Measurements from ENCODE around the gene ALDH1B1.

ALDH1B1 gene

DNA sequence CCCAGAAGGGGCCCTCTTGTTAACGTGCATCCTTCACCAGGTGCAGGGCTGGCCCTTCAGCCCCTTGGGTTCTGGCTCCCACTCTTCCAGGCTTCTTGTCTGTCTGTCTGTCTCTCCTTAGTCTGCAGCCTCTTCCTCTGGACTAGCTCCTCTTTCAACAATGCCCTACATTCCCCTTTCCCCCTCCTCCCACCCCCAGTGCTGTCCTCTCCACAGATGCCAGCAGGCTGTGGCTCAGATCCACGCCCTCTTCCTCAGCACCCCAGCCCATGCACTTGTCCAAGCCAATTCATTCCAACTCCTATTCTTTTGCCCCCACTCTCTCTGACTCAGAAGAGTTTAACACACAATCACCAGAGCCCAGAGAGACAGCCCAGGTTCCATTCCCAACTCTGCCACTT is 45.2 kb upstream of the ALDH1B1 start:
- TF ChIP-seq, protein P1, sequence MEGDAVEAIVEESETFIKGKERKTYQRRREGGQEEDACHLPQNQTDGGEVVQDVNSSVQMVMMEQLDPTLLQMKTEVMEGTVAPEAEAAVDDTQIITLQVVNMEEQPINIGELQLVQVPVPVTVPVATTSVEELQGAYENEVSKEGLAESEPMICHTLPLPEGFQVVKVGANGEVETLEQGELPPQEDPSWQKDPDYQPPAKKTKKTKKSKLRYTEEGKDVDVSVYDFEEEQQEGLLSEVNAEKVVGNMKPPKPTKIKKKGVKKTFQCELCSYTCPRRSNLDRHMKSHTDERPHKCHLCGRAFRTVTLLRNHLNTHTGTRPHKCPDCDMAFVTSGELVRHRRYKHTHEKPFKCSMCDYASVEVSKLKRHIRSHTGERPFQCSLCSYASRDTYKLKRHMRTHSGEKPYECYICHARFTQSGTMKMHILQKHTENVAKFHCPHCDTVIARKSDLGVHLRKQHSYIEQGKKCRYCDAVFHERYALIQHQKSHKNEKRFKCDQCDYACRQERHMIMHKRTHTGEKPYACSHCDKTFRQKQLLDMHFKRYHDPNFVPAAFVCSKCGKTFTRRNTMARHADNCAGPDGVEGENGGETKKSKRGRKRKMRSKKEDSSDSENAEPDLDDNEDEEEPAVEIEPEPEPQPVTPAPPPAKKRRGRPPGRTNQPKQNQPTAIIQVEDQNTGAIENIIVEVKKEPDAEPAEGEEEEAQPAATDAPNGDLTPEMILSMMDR (conservative IDR thresholded peaks at IDR 0.05) = no peak
- no peak for TF ChIP-seq ZFX (IDR thresholded peaks at IDR 0.05)
- no peak overlapping the region for H3K27ac ChIP-seq

DNA sequence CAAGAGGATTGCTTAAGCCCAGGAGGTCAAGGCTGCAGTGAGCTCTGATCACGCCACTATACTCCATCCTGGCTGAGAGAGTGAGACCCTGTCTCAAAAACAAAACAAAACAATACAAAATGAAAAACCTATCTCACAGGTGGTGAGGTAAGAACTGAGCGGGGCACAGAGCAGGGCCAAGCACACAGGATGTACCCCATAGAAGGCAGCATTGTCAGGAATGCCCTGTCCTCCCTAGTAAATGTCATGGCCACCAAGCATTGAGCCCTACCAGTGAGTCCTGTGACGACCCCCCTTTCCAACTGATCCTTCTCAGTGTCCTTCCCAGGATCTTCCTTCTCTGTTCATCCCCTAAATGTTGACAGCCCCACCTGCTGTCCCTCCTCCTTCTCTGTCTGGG is 44.6 kb upstream of the ALDH1B1 start:
- no peak overlapping the region for H3K27ac ChIP-seq
- TF ChIP-seq, protein P1 (conservative IDR thresholded peaks at IDR 0.05) = no peak
- TF ChIP-seq ZFX (IDR thresholded peaks at IDR 0.05) = no peak

DNA sequence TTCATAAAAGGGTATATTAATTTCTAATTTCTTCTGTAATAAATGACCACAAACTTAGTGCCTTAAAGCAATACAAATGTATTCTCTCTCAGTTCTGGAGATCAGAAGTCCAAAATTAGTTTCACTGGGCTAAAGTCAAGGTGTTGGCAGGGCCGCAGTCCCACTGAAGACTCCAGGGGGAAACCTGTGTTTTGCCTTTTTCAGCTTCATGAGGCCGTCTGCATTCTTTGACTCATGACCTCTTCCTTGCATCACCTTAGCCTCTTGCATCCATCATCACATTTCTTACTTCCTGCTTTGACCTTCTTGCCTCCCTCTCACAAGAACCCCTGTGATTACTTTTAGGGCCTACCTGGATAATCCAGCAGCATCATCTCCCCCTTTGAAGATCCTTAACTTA is 42.0 kb upstream of the ALDH1B1 start:
- no peak for TF ChIP-seq ZFX (IDR thresholded peaks at IDR 0.05)
- TF ChIP-seq, protein P1 (conservative IDR thresholded peaks at IDR 0.05) = no peak
- no peak overlapping the region for H3K27ac ChIP-seq

DNA sequence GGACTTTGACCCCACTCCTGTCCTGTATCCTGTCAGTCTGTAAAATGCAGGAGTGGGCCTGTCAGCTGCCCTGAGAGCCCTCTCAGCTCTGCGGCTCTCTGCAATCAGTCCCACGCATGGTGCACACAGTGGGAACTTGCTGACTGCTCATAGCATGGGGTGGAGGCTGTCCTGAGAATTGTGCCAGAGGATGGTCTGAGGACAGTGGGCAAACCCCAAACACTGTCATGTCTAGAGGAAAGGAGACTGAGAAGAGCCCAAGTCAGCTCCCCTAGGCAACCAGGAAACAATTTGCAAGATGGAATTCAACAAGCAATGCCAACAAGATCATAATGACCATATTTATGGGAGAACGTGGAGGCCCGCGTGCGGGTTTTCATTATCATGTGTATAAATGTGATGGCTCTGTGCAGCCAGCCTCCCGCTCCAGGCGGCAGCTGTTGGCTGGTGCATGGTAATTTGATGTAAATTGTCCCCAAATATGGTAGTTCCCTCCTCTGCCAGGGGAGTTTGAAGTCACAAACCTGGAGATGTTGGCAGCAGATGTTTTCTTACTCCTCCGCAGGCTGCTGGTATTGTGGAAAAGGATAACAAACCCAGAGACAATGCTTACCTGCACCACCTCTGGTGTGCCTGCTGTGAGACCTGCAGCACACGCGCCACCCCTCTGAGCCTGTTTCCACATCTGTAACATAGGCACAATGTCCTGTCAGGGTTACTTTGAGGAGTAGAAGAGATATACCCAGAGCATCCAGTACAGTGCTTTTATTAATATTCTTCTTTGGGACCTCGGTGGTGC is 39.8 kb upstream of the ALDH1B1 start:
- no peak for TF ChIP-seq ZFX (IDR thresholded peaks at IDR 0.05)
- TF ChIP-seq, protein P1 (conservative IDR thresholded peaks at IDR 0.05) = no peak
- H3K27ac ChIP-seq = no peak overlapping the region

DNA sequence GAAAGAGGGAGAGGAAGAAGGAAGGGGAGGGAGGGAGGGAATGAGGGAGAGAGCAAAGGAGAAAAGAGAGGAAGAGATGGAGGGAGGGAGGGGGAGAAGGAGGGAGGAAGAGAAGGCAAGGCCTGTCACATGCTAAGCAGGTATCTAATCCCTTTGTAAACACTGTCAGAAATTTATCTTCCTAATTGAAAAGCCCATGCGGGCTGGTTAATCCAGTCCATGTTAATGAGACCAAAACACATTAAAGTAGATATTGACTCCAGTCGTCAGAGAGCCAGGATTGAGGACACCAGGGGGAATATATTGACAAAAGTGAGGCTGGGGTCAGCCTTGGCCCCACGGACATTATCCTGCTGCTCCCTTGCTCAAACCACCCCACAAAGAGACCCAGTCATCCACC is 37.4 kb upstream of the ALDH1B1 start:
- no peak overlapping the region for H3K27ac ChIP-seq
- no peak for TF ChIP-seq ZFX (IDR thresholded peaks at IDR 0.05)
- TF ChIP-seq, protein P1 (conservative IDR thresholded peaks at IDR 0.05) = no peak

DNA sequence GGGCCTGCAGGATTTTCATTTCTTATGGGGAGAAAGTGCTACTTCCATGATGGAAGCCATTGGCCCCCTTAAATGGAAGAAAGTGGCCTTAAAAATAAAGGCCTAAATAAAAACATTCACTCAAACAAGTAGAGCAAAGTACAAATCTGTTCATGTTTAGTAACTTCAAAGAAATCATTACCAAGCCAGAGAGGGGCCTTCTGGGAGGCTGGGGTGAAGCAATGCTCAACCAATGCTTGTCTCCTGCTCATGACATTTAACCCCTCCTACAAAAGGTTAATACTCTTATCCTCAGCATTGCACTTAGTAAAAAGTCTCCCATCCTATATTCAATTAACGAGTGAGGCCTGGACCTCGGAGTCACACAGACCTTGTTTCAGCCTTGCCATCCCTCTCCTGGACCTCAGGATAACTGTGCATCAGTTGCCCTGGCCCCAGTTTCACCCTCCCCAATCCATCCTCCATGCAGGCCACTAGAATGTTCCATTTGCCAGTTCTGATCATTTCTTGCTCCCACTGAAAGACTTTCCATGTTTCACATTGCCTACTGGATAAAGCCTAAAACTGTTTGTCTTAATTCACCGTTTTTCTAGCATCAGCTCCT is 36.9 kb upstream of the ALDH1B1 start:
- TF ChIP-seq ZFX (IDR thresholded peaks at IDR 0.05) = no peak
- TF ChIP-seq, protein P1 (conservative IDR thresholded peaks at IDR 0.05) = no peak
- no peak overlapping the region for H3K27ac ChIP-seq

DNA sequence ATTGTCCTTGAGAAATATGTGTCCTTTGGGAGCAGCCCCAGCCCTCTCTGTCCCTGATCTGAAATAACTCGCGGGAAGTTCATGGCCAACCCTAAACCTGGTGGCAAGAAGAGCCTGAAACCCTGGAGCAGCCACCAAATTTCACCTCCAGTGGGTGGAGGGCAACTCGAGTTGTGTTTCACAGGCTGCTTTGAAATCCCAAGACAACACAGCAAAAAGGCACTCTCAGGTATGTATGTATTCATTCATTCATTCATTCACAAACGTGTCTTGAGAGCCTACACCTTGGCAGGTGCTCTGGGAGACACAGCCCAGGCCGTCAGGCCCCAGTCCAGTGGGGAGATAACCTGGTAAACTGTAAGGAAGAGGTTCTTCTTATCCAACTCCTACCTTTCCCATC is 35.7 kb upstream of the ALDH1B1 start:
- no peak overlapping the region for H3K27ac ChIP-seq
- no peak for TF ChIP-seq ZFX (IDR thresholded peaks at IDR 0.05)
- TF ChIP-seq, protein P1 (conservative IDR thresholded peaks at IDR 0.05) = no peak
